ENCODE data around the gene PARD3B.

PARD3B gene

DNA sequence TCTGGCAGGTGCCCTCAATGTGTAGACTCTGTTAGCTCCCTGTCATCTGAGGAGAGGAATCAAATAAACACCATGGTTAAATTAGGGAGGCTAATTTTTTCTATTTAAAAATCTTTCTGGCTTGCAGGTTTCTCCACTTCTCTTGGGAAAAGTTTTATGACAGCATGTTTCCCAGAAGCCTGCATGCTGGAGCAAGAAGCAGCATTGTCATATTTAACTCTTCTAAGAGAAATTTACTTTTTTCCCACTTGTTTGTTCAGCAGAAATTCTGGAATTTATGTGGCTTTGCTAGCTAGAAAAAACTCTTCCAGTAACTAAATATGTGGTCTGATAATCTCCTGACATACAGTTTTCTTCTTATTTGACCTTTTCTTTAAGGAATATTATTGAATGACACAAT is 230.5 kb downstream of the PARD3B start:
- no peak for DNase-seq

DNA sequence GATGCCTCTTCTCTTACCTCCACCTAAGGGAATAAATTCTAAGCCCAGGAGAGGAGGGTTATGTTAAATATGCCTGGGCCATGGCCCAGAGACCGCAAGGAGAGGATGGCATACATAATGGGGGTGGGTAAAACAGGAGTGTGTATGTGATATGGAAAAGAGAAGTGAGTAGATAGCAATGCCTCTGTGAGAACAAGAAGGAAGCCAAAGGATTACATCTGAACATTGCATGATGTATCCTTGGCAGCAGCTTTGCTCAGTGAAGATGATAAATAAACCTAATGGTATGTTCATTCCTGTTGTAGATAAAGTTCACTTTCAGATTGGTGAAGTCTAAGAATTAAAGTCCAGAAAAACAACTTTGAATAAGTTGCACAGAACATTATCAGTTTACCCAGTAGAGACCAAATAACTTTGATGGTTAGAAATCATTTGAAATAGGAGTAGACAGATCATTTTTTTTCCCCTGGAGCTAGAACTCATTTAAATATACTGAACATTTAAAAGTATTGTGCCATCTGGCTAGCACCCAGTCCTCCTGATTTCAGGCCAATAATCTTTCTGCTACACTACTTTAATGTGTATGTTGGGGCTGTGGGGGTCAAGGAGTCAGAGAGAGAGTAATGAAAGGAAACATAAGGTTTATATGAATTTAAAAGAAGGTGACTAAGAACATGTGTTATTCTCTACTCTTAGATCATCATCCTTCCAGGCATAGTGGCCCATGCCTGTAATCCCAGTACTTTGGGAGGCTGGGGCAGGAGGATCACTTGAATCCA is 231.7 kb downstream of the PARD3B start:
- no peak for DNase-seq

DNA sequence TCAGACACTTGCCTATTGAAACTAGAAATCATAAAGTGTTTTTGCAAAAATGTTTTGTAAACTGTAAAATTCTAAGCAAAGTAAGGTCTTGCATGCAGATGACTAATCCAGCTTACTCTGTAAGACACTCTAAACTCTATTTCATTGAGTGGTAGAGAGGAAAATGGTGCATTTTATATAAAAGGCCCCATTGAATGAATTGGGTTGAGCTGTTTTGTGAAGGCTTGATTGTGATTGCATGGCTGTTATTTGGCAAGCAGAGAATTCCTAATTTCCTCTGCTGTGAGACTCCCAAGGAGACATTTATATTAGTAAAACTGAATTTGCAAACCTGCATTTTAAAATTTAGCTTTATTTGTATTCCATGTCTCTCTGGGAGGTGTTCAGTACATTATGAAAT is 234.5 kb downstream of the PARD3B start:
- DNase-seq = no peak

DNA sequence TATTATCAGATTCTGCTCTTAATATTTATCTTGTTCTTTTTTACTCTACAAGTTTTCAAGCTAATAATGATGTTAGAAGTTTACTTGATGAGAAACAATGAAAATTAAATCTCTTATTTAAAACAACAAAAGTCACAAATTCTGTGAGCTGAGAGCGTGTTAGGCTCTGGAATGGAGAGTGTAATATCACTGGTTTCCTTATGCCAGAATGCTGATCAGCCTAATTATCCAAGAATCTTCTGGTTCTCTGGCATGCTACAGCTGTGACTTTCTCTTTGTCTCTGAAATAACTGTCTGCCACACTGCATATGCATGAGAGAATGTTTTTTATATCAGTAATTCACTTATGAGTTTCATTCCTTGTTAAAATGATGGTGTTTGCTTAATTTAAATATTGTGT is 236.7 kb downstream of the PARD3B start:
- DNase-seq = no peak

DNA sequence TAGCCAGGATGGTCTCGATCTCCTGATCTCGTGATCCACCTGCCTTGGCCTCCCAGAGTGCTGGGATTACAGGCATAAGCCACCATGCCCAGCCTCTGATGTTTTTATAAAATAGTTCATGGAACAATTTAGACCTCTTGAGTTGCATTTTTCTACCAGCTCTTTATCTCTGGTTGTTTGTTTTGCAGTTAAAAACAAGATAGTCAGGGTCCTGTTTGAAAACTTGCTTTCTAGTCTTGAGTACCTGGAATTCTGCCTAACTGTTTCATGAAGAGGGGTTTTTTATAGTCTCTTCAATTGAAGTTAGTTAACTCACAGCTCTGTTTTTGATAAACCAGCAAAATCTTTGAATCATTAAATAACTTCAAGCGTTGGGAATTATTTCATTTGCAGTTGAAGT is 244.8 kb downstream of the PARD3B start:
- DNase-seq = no peak

DNA sequence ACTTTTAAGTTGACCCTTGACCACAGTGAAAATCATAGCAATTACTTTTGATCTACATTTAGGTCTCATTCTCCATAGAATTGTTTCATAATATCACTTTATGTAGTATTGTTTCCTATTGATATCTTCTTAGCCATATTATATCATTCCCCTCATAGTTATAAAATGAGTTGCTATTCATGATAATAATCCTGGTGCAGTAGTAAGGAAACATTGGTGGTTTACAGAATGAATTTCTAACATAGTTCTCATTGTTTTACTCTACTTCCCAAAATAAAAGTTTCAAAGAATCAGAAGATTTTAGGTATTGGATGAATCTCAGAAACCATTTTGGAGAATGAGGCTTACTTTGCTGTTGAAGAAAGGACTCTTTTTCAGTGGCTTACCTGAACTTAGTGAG is 246.0 kb downstream of the PARD3B start:
- no peak for DNase-seq

DNA sequence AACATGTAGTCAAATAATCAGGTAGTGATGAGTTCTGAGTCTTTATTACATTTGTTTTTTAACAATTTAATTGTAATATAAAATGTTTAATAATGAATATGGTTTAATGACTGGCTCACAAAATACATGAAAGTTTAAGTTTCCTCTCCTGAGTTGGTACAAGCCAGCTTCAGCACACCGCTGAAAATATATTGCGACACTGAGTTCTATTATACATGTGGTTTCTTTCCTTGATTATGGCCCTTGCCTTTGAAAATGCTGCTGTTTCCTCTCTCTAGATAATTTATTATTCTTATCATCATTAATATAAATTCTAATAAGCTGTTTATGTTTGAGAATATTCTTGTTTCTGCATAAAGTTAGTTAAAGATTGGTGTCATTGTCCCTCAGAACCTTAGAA is 249.3 kb downstream of the PARD3B start:
- no peak for DNase-seq

DNA sequence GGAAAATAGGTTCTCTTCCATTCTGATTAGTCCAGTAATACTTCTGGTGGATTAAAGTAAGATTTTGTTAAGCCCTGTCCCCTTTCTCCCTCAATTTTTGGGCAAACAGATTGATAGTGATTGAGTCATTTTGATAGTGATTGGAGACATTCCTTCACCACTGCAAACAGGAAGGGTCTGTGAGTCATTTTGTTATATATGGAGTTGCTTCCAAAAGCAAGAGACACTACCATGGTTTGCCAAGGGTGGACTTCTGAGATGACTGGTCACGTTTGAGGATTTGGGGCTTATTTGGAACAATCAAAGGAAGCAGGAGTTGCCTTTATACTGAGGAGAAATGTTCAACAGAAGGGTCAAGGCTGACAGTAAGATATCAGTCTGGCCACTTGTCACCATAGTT is 249.9 kb downstream of the PARD3B start:
- no peak for DNase-seq

DNA sequence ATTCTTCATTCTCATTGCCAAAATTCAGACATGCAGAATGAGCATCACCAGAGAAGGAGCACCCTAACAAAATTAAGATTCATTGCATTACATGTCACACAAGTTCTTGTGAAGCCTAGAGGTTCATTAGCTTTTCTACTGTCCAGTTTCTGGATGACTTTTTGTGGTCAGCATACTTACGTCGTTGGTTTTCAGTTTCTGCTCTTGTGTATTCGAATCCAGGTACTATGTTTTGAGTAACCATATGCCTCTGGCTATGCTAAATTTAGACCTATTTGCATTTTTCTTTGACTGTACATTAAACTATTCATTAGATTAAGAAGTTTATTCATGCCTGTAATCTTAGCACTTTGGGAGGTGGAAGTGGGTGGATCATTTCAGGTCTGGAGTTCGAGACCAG is 251.3 kb downstream of the PARD3B start:
- DNase-seq = no peak

DNA sequence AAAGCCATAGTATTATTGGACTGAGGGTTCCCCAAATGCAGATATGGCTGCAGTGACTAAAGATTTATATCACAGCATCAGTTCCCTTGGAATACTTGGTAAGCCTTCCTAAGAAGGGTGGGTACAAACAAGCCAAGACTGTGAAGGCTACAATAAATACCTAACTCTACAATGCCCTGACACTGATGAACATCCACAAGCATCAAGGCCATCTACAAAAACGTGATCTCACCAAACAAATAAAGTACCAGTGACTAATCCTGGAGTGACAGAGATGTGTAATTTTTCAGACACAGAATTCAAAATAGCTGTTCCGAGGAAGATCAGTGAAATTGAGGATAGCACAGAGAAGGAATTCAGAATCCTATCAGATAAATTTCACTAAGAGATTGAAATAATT is 254.5 kb downstream of the PARD3B start:
- DNase-seq = no peak

DNA sequence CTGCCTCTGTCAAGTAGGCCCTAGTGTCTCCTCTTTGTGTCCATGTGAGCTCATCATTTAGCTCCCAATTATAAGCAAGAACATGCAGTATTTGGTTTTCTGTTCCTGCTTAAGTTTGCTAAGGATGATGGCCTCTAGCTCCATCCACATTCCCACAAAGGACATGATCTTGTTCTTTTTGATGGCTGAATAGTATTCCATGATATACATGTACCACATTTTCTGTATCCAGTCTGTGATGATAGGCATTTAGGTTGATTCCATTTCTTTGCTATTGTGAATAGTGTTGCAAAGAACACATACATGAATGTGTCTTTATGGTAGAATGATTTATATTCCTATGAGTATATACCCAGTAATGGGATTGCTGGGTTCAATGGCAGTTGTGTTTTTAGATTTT is 263.2 kb downstream of the PARD3B start:
- DNase-seq = no peak

DNA sequence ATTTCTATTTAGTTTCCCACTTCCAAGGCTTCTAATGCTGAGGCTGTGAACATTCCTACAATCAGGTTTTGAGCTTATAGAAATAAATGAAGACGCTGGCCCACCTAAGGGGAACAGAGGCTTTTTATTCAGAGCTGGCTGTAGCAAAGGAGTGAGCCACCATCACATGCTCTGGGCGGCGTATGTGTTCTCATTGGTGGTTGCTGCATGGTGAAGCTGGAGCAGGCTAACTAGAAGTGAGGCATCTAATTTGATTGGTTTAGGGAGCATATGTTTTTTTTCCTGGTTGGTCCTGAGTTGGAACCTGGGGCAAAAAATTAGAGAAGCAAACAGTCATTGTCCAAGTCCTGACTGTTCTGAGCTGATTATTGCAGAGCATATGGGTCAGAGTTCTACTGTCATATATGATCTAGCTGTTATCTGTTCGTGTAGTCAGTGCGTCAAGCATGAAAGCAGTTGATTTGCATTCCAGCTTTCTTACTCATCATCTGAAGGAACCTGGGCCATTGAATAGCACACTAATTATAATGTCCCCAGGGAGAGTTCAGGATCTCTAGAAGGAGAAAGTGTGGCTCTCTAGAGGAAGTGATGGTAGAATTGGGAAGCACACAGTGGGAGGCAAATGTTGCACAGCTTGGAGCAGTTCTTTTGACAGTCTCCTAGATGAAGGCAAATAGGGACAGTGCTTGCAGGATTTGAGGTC is 279.6 kb downstream of the PARD3B start:
- no peak for DNase-seq

DNA sequence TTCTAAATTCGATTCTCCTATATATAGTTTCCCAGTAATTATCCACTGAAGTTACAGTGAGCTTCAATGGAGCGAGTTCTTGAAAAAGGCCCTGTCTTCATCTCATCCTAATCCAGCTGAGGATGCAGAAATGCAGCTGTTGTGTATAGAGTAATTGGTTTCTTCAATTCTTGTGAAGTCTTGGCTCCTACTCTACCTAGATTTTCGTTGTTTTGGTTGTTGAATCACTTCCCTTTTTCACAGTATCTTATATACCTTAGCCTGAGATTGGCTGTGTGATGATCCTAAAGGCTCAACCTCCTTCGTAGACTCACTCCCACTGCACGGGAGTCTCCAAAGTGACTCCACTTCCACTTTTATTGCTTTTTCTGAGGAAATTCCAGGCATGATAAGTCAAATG is 280.4 kb downstream of the PARD3B start:
- no peak for DNase-seq

DNA sequence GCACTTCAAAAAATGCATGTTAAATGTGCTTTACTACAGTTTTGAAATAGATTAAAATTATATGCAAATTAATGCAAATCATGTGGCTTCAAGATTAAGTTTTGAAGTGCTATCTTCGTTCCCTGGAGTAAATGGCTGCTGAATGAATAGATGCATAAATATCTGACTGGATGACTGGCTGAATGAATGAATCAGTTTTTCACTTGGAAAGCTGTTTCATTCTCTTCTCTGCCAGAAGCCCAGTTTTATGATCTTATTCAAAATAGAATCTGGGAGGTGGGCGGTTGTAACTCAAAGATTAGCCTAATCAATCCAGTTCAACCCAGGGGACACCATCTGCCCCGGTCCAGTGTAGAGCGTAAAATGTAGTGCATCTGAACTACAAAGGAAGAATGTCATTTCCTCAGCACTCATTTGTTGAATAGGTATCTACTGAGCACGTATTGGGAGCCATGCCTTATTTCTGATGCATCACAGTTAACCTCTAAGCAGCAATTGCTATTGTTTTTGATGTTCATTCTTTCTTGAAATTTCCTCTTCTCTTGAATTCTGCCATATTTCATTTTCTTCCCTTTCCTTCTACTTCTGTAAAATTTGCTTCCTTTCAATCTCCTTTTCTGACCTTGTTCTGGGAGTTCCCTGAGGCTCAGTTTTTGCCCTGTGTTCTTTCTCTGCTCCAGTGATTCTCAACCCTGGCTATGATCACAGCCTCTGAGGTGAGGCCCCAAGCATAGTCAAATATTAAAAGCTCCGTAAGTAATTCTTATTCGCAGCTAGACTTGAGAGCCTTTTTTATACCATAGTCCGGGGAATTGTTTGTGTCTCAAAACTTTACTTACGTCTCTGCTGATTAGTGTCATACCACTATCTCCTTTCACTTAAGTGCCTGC is 282.7 kb downstream of the PARD3B start:
- DNase-seq = no peak

DNA sequence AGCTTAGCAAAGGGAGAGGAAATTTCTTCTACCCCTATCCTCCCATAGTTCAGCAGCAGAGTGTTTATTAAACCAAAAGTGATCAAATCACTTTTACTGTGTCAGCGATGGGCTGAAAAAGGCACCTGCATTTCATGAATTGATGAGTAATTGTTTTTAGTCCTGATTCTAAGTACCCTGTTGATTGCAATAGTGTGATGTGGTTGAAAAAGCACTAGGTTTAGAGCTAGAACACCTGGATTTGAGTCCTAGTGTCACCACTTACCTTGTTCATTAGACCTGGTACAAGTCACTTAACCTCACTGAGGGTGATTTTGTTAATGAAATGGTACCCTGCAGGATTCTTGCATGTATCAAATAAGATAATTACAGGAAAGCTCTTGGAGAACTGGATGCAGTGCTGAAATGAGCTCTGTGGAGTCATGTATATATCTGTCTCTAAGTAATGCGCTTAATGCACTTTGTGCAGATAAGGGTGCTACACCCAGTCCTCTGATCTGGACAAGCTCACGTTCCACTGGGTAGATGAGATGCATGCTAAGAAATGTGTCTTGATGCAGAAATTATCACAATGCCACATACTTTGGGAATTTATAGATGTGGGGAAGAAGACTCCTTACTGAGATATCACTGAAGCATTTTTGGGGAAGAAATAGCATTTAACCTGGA is 289.6 kb downstream of the PARD3B start:
- no peak for DNase-seq

DNA sequence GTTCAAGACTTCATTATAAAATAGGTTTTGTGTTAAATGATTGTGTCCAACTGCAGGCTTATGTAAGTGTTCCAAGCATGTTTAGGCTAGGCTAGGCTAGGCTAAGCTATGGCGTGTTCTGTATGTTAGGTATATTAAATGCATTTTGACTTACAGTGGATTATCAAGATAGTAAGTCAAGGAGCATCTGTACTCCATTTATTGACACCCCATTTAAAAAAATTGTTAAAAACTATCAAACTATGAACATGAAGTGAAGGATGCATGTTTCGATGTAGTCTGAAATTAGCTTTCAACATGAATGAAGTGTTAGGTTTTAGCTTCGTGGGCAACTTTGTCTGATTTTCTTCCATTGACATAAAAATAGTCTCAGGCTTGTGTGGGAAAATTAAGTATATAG is 290.5 kb downstream of the PARD3B start:
- no peak for DNase-seq

DNA sequence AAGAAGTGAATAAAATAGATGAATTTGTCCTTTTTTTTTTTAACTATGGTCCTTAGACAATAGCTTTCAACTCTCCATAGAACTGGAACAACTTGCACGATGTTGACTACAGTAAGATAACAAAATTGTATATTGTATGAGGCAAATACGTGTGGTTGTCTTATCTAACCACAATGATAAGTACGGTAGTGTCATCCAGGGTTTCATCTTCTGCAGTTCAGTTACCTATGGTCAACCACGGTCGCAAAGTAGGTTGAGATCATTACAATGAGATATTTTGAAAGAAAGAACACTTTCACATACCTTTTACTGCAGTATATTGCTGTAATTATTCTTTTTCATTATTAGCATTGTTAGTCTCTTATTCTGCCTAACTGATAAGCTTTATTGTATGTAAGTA is 295.2 kb downstream of the PARD3B start:
- DNase-seq = no peak

DNA sequence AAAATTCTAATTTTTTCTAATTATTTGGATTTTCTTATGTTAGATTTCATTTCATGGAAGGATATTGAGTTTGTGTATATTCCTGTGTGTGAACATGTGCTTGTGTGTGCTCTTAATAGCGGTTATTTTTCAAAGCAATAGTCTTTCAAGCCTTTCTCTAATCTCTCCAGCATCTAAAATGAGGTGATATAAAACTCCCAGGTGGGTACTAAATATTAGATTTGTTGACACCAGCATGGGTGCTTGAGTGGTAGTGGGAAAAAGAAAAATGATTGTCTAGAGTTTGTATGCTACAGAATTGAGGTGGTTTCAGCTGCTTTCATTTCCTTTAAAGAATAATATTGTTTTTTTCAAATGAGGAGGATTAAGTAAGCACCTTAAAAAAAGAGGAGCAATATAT is 296.8 kb downstream of the PARD3B start:
- no peak for DNase-seq

DNA sequence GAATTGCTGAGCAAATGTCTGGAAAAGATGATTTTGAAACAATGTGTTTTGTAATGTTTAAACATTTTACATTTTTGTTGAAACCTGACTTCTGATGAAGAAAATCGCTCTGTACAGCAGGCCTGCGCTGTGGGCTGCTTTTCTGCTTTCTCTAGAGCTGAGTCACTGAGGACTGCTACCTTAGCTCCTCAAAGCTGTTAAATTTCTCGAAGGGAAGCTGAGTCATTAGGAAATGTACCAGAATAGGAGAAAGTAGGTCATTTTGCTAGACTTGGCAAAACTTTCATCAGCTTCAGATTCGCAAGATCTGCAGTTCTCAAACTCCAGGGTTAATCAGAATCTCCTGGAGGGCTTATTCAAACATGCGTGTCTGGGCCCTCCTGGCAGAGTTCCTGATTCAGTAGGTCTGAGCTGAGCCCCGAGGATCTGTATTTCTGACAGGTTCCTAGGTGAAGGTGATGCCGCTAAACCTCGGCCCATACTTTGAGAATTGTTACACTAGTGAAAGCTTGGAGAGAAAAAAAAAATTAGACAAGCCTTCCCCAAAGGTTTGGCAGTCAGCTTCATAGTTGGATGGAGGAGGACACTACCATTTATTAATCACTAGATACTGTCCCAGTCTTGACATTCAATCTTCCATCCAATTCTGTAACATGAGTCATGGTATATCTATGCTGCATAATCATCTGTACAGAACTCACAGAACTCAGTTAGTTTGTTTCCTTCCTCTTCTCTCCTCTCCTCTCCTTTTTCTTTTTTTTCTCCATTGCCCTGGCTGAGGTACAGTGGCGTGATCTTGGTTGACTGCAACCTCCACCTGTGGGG is 297.6 kb downstream of the PARD3B start:
- no peak for DNase-seq

DNA sequence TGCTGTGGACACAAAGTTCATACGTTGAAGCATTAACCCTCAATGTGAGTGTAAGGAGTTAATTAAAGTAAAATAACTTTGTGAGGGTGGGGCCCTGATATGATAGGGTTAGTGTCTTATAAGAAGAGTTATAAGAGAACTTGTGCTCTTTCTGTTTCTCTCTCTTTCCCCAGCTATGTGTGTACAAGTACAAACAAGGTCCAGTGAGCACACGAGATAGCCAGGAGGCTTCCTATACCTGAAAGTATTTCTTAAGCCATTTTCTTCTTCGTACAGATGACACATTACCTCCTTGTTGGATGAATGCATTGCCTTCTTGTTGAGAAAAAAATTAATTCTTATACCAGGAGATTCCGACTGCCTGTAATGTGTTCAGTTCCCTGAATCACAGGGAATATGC is 301.2 kb downstream of the PARD3B start:
- no peak for DNase-seq

DNA sequence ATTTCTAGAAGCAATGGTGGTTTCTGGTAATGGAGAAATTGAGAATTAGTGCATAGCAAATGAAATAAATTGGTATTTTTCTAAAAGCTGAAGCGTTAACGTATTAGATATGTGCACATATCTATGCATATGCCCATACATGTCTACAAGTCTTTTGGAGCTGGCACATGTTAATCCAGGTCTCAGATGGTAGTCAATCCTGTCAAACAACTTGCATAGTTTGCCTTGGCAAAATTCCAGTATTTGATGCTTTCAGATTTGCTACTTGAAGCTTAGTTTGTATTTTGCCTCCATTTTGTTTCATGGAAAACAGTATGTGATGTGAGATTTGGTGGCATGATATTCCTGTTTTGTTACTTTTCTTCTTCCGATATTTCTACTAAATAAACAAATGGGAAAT is 304.6 kb downstream of the PARD3B start:
- DNase-seq = peak; percentile 88

DNA sequence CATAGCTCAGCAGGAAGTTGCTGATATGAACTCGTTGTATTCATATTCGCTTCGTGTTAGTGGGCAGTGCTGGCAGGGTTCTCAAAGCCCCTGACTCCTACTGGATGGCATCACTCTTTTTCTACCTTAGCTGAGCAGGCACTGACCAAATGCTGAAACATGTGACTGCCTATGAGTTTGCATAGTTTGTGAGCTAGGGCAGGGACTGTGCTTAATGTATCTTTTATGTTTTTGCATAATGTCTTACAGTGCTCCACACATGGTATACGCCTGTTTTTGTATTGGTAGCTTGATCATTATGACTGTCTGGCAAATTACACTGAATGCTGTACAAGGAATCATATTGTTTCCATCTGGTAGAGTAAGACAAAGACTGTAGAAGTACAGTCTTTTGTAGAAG is 305.3 kb downstream of the PARD3B start:
- no peak for DNase-seq
